Measurements from ENCODE around the gene ITPR3.

GRCh38 chr6:33589392-33589730 is 31.8 kb upstream of the ITPR3 start:
- TF ChIP-seq TAF1 (IDR thresholded peaks at IDR 0.05; ENCODE audit: low read depth), result no peak
- TF ChIP-seq TCF12 (IDR thresholded peaks at IDR 0.05; ENCODE audit: low read depth), result no peak
- no peak for TF ChIP-seq RAD21 (IDR thresholded peaks at IDR 0.05; ENCODE audit: low read depth)
- no peak for TF ChIP-seq CREB1 (IDR thresholded peaks at IDR 0.05; ENCODE audit: low read depth)
- TF ChIP-seq MAX (IDR thresholded peaks at IDR 0.05), result no peak
- no peak for TF ChIP-seq REST (IDR thresholded peaks at IDR 0.05; ENCODE audit: low read depth)
- TF ChIP-seq USF1 (IDR thresholded peaks at IDR 0.05), result no peak
- TF ChIP-seq EP300 (IDR thresholded peaks at IDR 0.05; ENCODE audit: borderline replicate concordance), result no peak
- no peak for TF ChIP-seq FOXM1 (IDR thresholded peaks at IDR 0.05; ENCODE audit: borderline replicate concordance, low read depth)
- no peak for TF ChIP-seq YY1 (IDR thresholded peaks at IDR 0.05; ENCODE audit: low read depth)
- no peak for TF ChIP-seq NFIC (IDR thresholded peaks at IDR 0.05)
- no peak for TF ChIP-seq ZBTB7A (IDR thresholded peaks at IDR 0.05; ENCODE audit: low read depth)
- TF ChIP-seq TEAD4 (IDR thresholded peaks at IDR 0.05), result no peak
- no peak for TF ChIP-seq CEBPB (IDR thresholded peaks at IDR 0.05)

Measured in Ishikawa (cell line).